H9 (cell line): ENCODE results near the gene SERPINA9. TPM values are rescaled to one million over a fixed set of nuclear protein-coding genes. Genes with fewer than 3 reads are reported as not detected.

Source experiments
- DNase-seq: peaks from one replicate; pipeline ENCODE4 v3.0.0-alpha.2; 2017
- H2AFZ ChIP-seq: one replicate; pipeline ENCODE4 v1.6.1; 2013; ENCODE audit warnings: mild to moderate bottlenecking, low read length, control low read depth, moderate library complexity
- H2AK5ac ChIP-seq: 2 replicates; pipeline ENCODE4 v1.6.1; 2013; ENCODE audit warnings: low read length, control low read depth, mixed read lengths; ENCODE audit not compliant: insufficient read length
- H2BK120ac ChIP-seq: one replicate; pipeline ENCODE4 v1.6.1; 2013; ENCODE audit warnings: low read depth, mild to moderate bottlenecking, low read length, control low read depth, inconsistent platforms; ENCODE audit not compliant: poor library complexity, severe bottlenecking
- H2BK12ac ChIP-seq: 2 replicates; pipeline ENCODE4 v1.6.1; 2013; ENCODE audit warnings: low read length, control low read depth, mixed read lengths, low read depth; ENCODE audit not compliant: insufficient read length
- H2BK15ac ChIP-seq: 2 replicates; pipeline ENCODE4 v1.6.1; 2013; ENCODE audit warnings: low read depth, low read length, control low read depth
- H2BK20ac ChIP-seq: one replicate; pipeline ENCODE4 v1.6.1; 2013; ENCODE audit warnings: low read depth, mild to moderate bottlenecking, low read length, control low read depth, inconsistent platforms; ENCODE audit not compliant: poor library complexity, severe bottlenecking
- H2BK5ac ChIP-seq: 2 replicates; pipeline ENCODE4 v1.6.1; 2013; ENCODE audit warnings: low read length, control low read depth, mixed read lengths; ENCODE audit not compliant: insufficient read length
- H3K14ac ChIP-seq: 2 replicates; pipeline ENCODE4 v1.6.1; 2013; ENCODE audit warnings: low read length, control low read depth; ENCODE audit not compliant: insufficient read depth
- H3K18ac ChIP-seq: 2 replicates; pipeline ENCODE4 v1.6.1; 2013; ENCODE audit warnings: low read depth, mild to moderate bottlenecking, mixed read lengths, low read length, control low read depth; ENCODE audit not compliant: insufficient read length
- H3K23ac ChIP-seq: 2 replicates; pipeline ENCODE4 v1.6.1; 2013; ENCODE audit warnings: low read length, control low read depth, mixed read lengths, low read depth; ENCODE audit not compliant: insufficient read length
- H3K23me2 ChIP-seq: 2 replicates; pipeline ENCODE4 v1.6.1; 2013; ENCODE audit warnings: low read depth, mild to moderate bottlenecking, mixed read lengths, low read length, control low read depth; ENCODE audit not compliant: insufficient read length, poor library complexity, severe bottlenecking
- H3K27ac ChIP-seq: 2 replicates; pipeline ENCODE4 v1.5.1; 2013; ENCODE audit warnings: low read length, control low read depth, mixed read lengths, low read depth; ENCODE audit not compliant: insufficient read length
- H3K27me3 ChIP-seq: 2 replicates; pipeline ENCODE4 v1.6.1; 2013; ENCODE audit warnings: low read length, control low read depth, inconsistent platforms; ENCODE audit not compliant: insufficient read depth
- H3K4ac ChIP-seq: 2 replicates; pipeline ENCODE4 v1.6.1; 2013; ENCODE audit warnings: low read depth, mild to moderate bottlenecking, control low read depth, inconsistent platforms, low read length, moderate library complexity
- H3K4me1 ChIP-seq: 2 replicates; pipeline ENCODE4 v1.6.1; 2013; ENCODE audit warnings: low read length, control low read depth, inconsistent platforms; ENCODE audit not compliant: insufficient read depth
- H3K4me2 ChIP-seq: 2 replicates; pipeline ENCODE4 v1.6.1; 2013; ENCODE audit warnings: low read length, control low read depth, mixed read lengths; ENCODE audit not compliant: insufficient read length, insufficient read depth
- H3K56ac ChIP-seq: 2 replicates; pipeline ENCODE4 v1.6.1; 2013; ENCODE audit warnings: low read depth, mild to moderate bottlenecking, mixed read lengths, low read length, control low read depth; ENCODE audit not compliant: insufficient read length
- H3K79me1 ChIP-seq: 2 replicates; pipeline ENCODE4 v1.6.1; 2013; ENCODE audit warnings: low read depth, mild to moderate bottlenecking, moderate library complexity, low read length, control low read depth, inconsistent platforms; ENCODE audit not compliant: insufficient read depth, poor library complexity, severe bottlenecking
- H3K79me2 ChIP-seq: 2 replicates; pipeline ENCODE4 v1.6.1; 2013; ENCODE audit warnings: low read length, control low read depth, inconsistent platforms; ENCODE audit not compliant: insufficient read depth
- H3K9ac ChIP-seq: 2 replicates; pipeline ENCODE4 v1.6.1; 2013; ENCODE audit warnings: low read length, control low read depth, mixed read lengths; ENCODE audit not compliant: insufficient read length; ENCODE audit errors: extremely low read depth
- H3K9me3 ChIP-seq: one replicate; pipeline ENCODE4 v1.6.1; 2013; ENCODE audit warnings: low read depth, low read length, inconsistent platforms; ENCODE audit not compliant: control insufficient read depth
- H3T11ph ChIP-seq: one replicate; pipeline ENCODE4 v1.6.1; 2013; ENCODE audit warnings: mild to moderate bottlenecking, low read length, control low read depth, inconsistent platforms
- H4K20me1 ChIP-seq: one replicate; pipeline ENCODE4 v1.6.1; 2013; ENCODE audit not compliant: control insufficient read depth, insufficient read length, insufficient read depth
- H4K5ac ChIP-seq: 2 replicates; pipeline ENCODE4 v1.6.1; 2013; ENCODE audit warnings: low read depth, mild to moderate bottlenecking, mixed read lengths, low read length, control low read depth; ENCODE audit not compliant: insufficient read length
- H4K8ac ChIP-seq: replicated peaks from 2 replicates; pipeline ENCODE4 v1.6.1; 2013; ENCODE audit warnings: low read length, control low read depth, mixed read lengths, low read depth; ENCODE audit not compliant: insufficient read length
- H4K91ac ChIP-seq: 2 replicates; pipeline ENCODE4 v1.6.1; 2013; ENCODE audit warnings: low read depth, mild to moderate bottlenecking, moderate library complexity, mixed read lengths, low read length, control low read depth; ENCODE audit not compliant: insufficient read length
- H3K27ac Mint-ChIP-seq, 3 experiments: 2 replicates in 2 of 3; 3 replicates in 1 of 3; pipeline ENCODE4 v1.8.0; 2020 to 2021; ENCODE audit warnings: mixed read lengths in 3 of 3, mild to moderate bottlenecking in 1 of 3, moderate library complexity in 1 of 3
- H3K27me3 Mint-ChIP-seq: 2 replicates; pipeline ENCODE4 v1.8.0; 2021; ENCODE audit warnings: low read depth, mild to moderate bottlenecking, moderate library complexity, mixed read lengths
- H3K36me3 Mint-ChIP-seq, 3 experiments: 2 replicates in 2 of 3; 3 replicates in 1 of 3; pipeline ENCODE4 v1.8.0; 2020 to 2021; ENCODE audit warnings: low read depth in 3 of 3, mixed read lengths in 3 of 3; ENCODE audit not compliant: insufficient read depth in 1 of 3
- H3K4me1 Mint-ChIP-seq, 2 experiments: 2 replicates each; pipeline ENCODE4 v1.8.0; 2020; ENCODE audit warnings: mixed read lengths in 2 of 2
- H3K4me3 Mint-ChIP-seq, 2 experiments: 2 replicates in 1 of 2; 3 replicates in 1 of 2; pipeline ENCODE4 v1.8.0; 2020 to 2021; ENCODE audit warnings: mild to moderate bottlenecking in 2 of 2, mixed read lengths in 2 of 2, moderate library complexity in 1 of 2
- H3K9me3 Mint-ChIP-seq, 2 experiments: 2 replicates in 1 of 2; 3 replicates in 1 of 2; pipeline ENCODE4 v1.8.0; 2020; ENCODE audit warnings: mild to moderate bottlenecking in 2 of 2, mixed read lengths in 2 of 2, moderate library complexity in 1 of 2
- CTCF ChIP-seq: fragments of 200-600 bp; sonication (generic); conservative IDR thresholded peaks from 3 replicates; pipeline ENCODE4 v1.8.0; 2021; ENCODE audit warnings: antibody characterized with exemption, mild to moderate bottlenecking
- WGBS: extraction: QIAGEN DNeasy Blood & Tissue Kit; methylation state at CpG from one replicate; pipeline ENCODE4 v1.1.7; 2013; ENCODE audit warnings: missing lambda C conversion rate, low lambda C conversion rate, mixed read lengths; ENCODE audit not compliant: insufficient read length; ENCODE audit errors: extremely low coverage; 5-methylcytosine and 5-hydroxymethylcytosine counted together
- total RNA-seq: library from RNA; stranded (reverse); gene quantifications from 2 replicates; pipeline ENCODE4 v1.2.1, GENCODE V29; 2021

Gene SERPINA9
- total RNA-seq, 1 experiment from 2014 or later = not detected

- Histone ChIP-seq H2BK15ac (no peak overlapping the region; the same call in 1 of the 2 replicates), H3K79me2 (no peaks in the 10 kb centered on the region), H3K4ac (no peak overlapping the region), H2BK5ac (no peak overlapping the region), H2AK5ac (no peak overlapping the region), H3K9ac (no peak overlapping the region), H3K9me3 (no peaks in the 10 kb centered on the region), H3K4me2 (no peak overlapping the region), H3K27ac (no peak overlapping the region), H2AFZ (no peak overlapping the region), H3K27me3 (no peaks in the 10 kb centered on the region), H3T11ph (no peak overlapping the region), H3K4me1 (peaks cover 4% of the 10 kb centered on the region; the same call in 1 of the 2 replicates), H3K23me2 (no peaks in the 10 kb centered on the region), H3K18ac (no peak overlapping the region), H2BK20ac (no peak overlapping the region), H3K56ac (no peak overlapping the region), H3K23ac (no peak overlapping the region), H3K14ac (no peak overlapping the region), H4K8ac (no peak overlapping the region), H4K5ac (no peak overlapping the region), H4K20me1 (no peaks in the 10 kb centered on the region), H4K91ac (no peak overlapping the region), H2BK12ac (no peak overlapping the region), H3K79me1 (no peaks in the 10 kb centered on the region), H2BK120ac (no peak overlapping the region)
- no CpG with 5 or more reads among the region's 11 CpGs for WGBS
- Mint-ChIP-seq H3K4me3 (no peak overlapping the region), H3K36me3 (no peaks in the 10 kb centered on the region), H3K27ac (no peak overlapping the region), H3K9me3 (no peaks in the 10 kb centered on the region), H3K27me3 (peaks cover 3% of the 10 kb centered on the region), H3K4me1 (peaks cover 16 to 19% of the 10 kb centered on the region in 2 experiments)
- no peak for TF ChIP-seq CTCF
- DNase-seq = no peak
These were observed 13.3 kb upstream of the SERPINA9 start for GRCh38 chr14:94489336-94489735.
